ENCODE data around the gene HEYL.

Gene HEYL

GRCh38 chr1:39625462-39626273 lies 13.8 kb downstream of the HEYL start:
- Histone ChIP-seq H3K4me3 (ENCODE audit: low read length in 2 of 2) (no peak overlapping the region), H3K27ac (ENCODE audit: low read length) (peak overlapping the region; percentile 46), H3K4me1 (ENCODE audit: control insufficient read depth, insufficient read depth, low read length) (peaks cover 25% of the 10 kb centered on the region), H3K27me3 (ENCODE audit: control insufficient read depth in 1 of 2, insufficient read depth in 2 of 2, low read length in 2 of 2) (peaks cover 0 to 3% of the 10 kb centered on the region in 2 donors), H3K9me3 (ENCODE audit: control insufficient read depth in 2 of 2, low read length in 2 of 2) (no peaks in the 10 kb centered on the region), H3K36me3 (ENCODE audit: control insufficient read depth in 2 of 2, insufficient read depth in 2 of 2, low read length in 2 of 2) (peaks cover 2 to 5% of the 10 kb centered on the region in 2 donors), H3K9ac (ENCODE audit: low read length in 2 of 2) (no peak overlapping the region)

- no peak overlapping the region for H3K9ac ChIP-seq (ENCODE audit: low read length in 2 of 2)
- no peak overlapping the region for H3K4me3 ChIP-seq (ENCODE audit: low read length in 2 of 2)
- H3K27ac ChIP-seq (ENCODE audit: low read length): peak overlapping the region; percentile 37
- peaks cover 2 to 4% of the 10 kb centered on the region in 2 donors for H3K36me3 ChIP-seq (ENCODE audit: control insufficient read depth in 2 of 2, insufficient read depth in 2 of 2, low read length in 2 of 2)
- H3K4me1 ChIP-seq (ENCODE audit: control insufficient read depth, insufficient read depth, low read length): peaks cover 25% of the 10 kb centered on the region
- H3K9me3 ChIP-seq (ENCODE audit: control insufficient read depth in 2 of 2, low read length in 2 of 2): no peaks in the 10 kb centered on the region
- H3K27me3 ChIP-seq (ENCODE audit: control insufficient read depth in 1 of 2, insufficient read depth in 2 of 2, low read length in 2 of 2): peaks cover 0 to 3% of the 10 kb centered on the region in 2 donors
Measured at GRCh38 chr1:39625009-39625408, 14.4 kb downstream of the HEYL start.

- Histone ChIP-seq H3K27me3 (ENCODE audit: control insufficient read depth in 1 of 2, insufficient read depth in 2 of 2, low read length in 2 of 2) (peaks cover 0 to 3% of the 10 kb centered on the region in 2 donors), H3K27ac (ENCODE audit: low read length) (no peak overlapping the region), H3K36me3 (ENCODE audit: control insufficient read depth in 2 of 2, insufficient read depth in 2 of 2, low read length in 2 of 2) (peaks cover 0 to 4% of the 10 kb centered on the region in 2 donors), H3K4me1 (ENCODE audit: control insufficient read depth, insufficient read depth, low read length) (peaks cover 25% of the 10 kb centered on the region), H3K9me3 (ENCODE audit: control insufficient read depth in 2 of 2, low read length in 2 of 2) (no peaks in the 10 kb centered on the region), H3K4me3 (ENCODE audit: low read length in 2 of 2) (no peak overlapping the region), H3K9ac (ENCODE audit: low read length in 2 of 2) (no peak overlapping the region)
Measured at GRCh38 chr1:39623053-39623452, 16.4 kb downstream of the HEYL start.

- Histone ChIP-seq H3K4me1 (ENCODE audit: control insufficient read depth, insufficient read depth, low read length) (peaks cover 25% of the 10 kb centered on the region), H3K4me3 (ENCODE audit: low read length in 2 of 2) (no peak overlapping the region), H3K9ac (ENCODE audit: low read length in 2 of 2) (no peak overlapping the region), H3K36me3 (ENCODE audit: control insufficient read depth in 2 of 2, insufficient read depth in 2 of 2, low read length in 2 of 2) (peaks cover 0 to 4% of the 10 kb centered on the region in 2 donors), H3K27ac (ENCODE audit: low read length) (no peak overlapping the region), H3K27me3 (ENCODE audit: control insufficient read depth in 1 of 2, insufficient read depth in 2 of 2, low read length in 2 of 2) (peaks cover 0 to 3% of the 10 kb centered on the region in 2 donors), H3K9me3 (ENCODE audit: control insufficient read depth in 2 of 2, low read length in 2 of 2) (no peaks in the 10 kb centered on the region)
Measured at GRCh38 chr1:39622427-39622826, 17.0 kb downstream of the HEYL start.

GRCh38 chr1:39620659-39621165 lies 18.7 kb downstream of the HEYL start:
- no peak overlapping the region for H3K9ac ChIP-seq (ENCODE audit: low read length in 2 of 2)
- peaks cover 0 to 3% of the 10 kb centered on the region in 2 donors for H3K27me3 ChIP-seq (ENCODE audit: control insufficient read depth in 1 of 2, insufficient read depth in 2 of 2, low read length in 2 of 2)
- peaks cover 15% of the 10 kb centered on the region for H3K4me1 ChIP-seq (ENCODE audit: control insufficient read depth, insufficient read depth, low read length)
- H3K4me3 ChIP-seq (ENCODE audit: low read length in 2 of 2): no peak overlapping the region
- no peaks in the 10 kb centered on the region for H3K36me3 ChIP-seq (ENCODE audit: control insufficient read depth in 2 of 2, insufficient read depth in 2 of 2, low read length in 2 of 2)
- no peak overlapping the region for H3K27ac ChIP-seq (ENCODE audit: low read length)
- H3K9me3 ChIP-seq (ENCODE audit: control insufficient read depth in 2 of 2, low read length in 2 of 2): no peaks in the 10 kb centered on the region

GRCh38 chr1:39617488-39618049 lies 21.9 kb downstream of the HEYL start:
- Histone ChIP-seq H3K9ac (ENCODE audit: low read length in 2 of 2) (no peak overlapping the region), H3K36me3 (ENCODE audit: control insufficient read depth in 2 of 2, insufficient read depth in 2 of 2, low read length in 2 of 2) (no peaks in the 10 kb centered on the region), H3K27me3 (ENCODE audit: control insufficient read depth in 1 of 2, insufficient read depth in 2 of 2, low read length in 2 of 2) (no peaks in the 10 kb centered on the region), H3K9me3 (ENCODE audit: control insufficient read depth in 2 of 2, low read length in 2 of 2) (no peaks in the 10 kb centered on the region), H3K4me1 (ENCODE audit: control insufficient read depth, insufficient read depth, low read length) (no peaks in the 10 kb centered on the region), H3K4me3 (ENCODE audit: low read length in 2 of 2) (no peak overlapping the region), H3K27ac (ENCODE audit: low read length) (no peak overlapping the region)

- no peak overlapping the region for H3K27ac ChIP-seq (ENCODE audit: low read length)
Measured at GRCh38 chr1:39615086-39615673, 24.3 kb downstream of the HEYL start.

GRCh38 chr1:39614488-39614887 lies 25.0 kb downstream of the HEYL start:
- Histone ChIP-seq H3K9me3 (ENCODE audit: control insufficient read depth in 2 of 2, low read length in 2 of 2) (no peaks in the 10 kb centered on the region), H3K4me1 (ENCODE audit: control insufficient read depth, insufficient read depth, low read length) (peaks cover 2% of the 10 kb centered on the region), H3K27me3 (ENCODE audit: control insufficient read depth in 1 of 2, insufficient read depth in 2 of 2, low read length in 2 of 2) (peaks cover 0 to under 1% of the 10 kb centered on the region in 2 donors)

More at GRCh38 chr1:39615086-39615673, 24.3 kb downstream of the HEYL start:
- no peaks in the 10 kb centered on the region for H3K9me3 ChIP-seq (ENCODE audit: control insufficient read depth in 2 of 2, low read length in 2 of 2)
- no peaks in the 10 kb centered on the region for H3K27me3 ChIP-seq (ENCODE audit: control insufficient read depth in 1 of 2, insufficient read depth in 2 of 2, low read length in 2 of 2)
- no peaks in the 10 kb centered on the region for H3K36me3 ChIP-seq (ENCODE audit: control insufficient read depth in 2 of 2, insufficient read depth in 2 of 2, low read length in 2 of 2)
- H3K9ac ChIP-seq (ENCODE audit: low read length in 2 of 2): no peak overlapping the region
- H3K4me3 ChIP-seq (ENCODE audit: low read length in 2 of 2): no peak overlapping the region
- peaks cover 1% of the 10 kb centered on the region for H3K4me1 ChIP-seq (ENCODE audit: control insufficient read depth, insufficient read depth, low read length)

GRCh38 chr1:39613250-39613649 lies 26.2 kb downstream of the HEYL start:
- Histone ChIP-seq H3K9me3 (ENCODE audit: control insufficient read depth in 2 of 2, low read length in 2 of 2) (no peaks in the 10 kb centered on the region), H3K27me3 (ENCODE audit: control insufficient read depth in 1 of 2, insufficient read depth in 2 of 2, low read length in 2 of 2) (peaks cover 4% of the 10 kb centered on the region in 2 donors), H3K4me1 (ENCODE audit: control insufficient read depth, insufficient read depth, low read length) (peaks cover 2% of the 10 kb centered on the region), H3K27ac (ENCODE audit: low read length) (no peak overlapping the region), H3K9ac (ENCODE audit: low read length in 2 of 2) (no peak overlapping the region), H3K4me3 (ENCODE audit: low read length in 2 of 2) (no peak overlapping the region), H3K36me3 (ENCODE audit: control insufficient read depth in 2 of 2, insufficient read depth in 2 of 2, low read length in 2 of 2) (no peaks in the 10 kb centered on the region)

More at GRCh38 chr1:39614488-39614887, 25.0 kb downstream of the HEYL start:
- Histone ChIP-seq H3K9ac (ENCODE audit: low read length in 2 of 2) (no peak overlapping the region), H3K27ac (ENCODE audit: low read length) (no peak overlapping the region), H3K36me3 (ENCODE audit: control insufficient read depth in 2 of 2, insufficient read depth in 2 of 2, low read length in 2 of 2) (no peaks in the 10 kb centered on the region), H3K4me3 (ENCODE audit: low read length in 2 of 2) (no peak overlapping the region)

- no peak overlapping the region for H3K9ac ChIP-seq (ENCODE audit: low read length in 2 of 2)
- no peak overlapping the region for H3K27ac ChIP-seq (ENCODE audit: low read length)
- H3K36me3 ChIP-seq (ENCODE audit: control insufficient read depth in 2 of 2, insufficient read depth in 2 of 2, low read length in 2 of 2): no peaks in the 10 kb centered on the region
- H3K4me3 ChIP-seq (ENCODE audit: low read length in 2 of 2): no peak overlapping the region
- H3K27me3 ChIP-seq (ENCODE audit: control insufficient read depth in 1 of 2, insufficient read depth in 2 of 2, low read length in 2 of 2): peaks cover 4% of the 10 kb centered on the region in 2 donors
- no peaks in the 10 kb centered on the region for H3K9me3 ChIP-seq (ENCODE audit: control insufficient read depth in 2 of 2, low read length in 2 of 2)
- peaks cover 2% of the 10 kb centered on the region for H3K4me1 ChIP-seq (ENCODE audit: control insufficient read depth, insufficient read depth, low read length)
Measured at GRCh38 chr1:39609618-39610331, 29.7 kb downstream of the HEYL start.

Measured in stomach smooth muscle (tissue), 2 donors.